ENCODE results near the gene USP9X. TPM values are rescaled to one million over a fixed set of nuclear protein-coding genes. Genes with fewer than 3 reads are reported as not detected.
A peak's percentile ranks its signal among the peaks of the same experiment; 100 is the strongest.
"Not testable (repeated sequence)": the region's sequence is repeated elsewhere in the genome, so short reads cannot be mapped to it uniquely, and the experiment has no call there.

USP9X gene
- polyA plus RNA-seq, 2 donors, result 8.6 to 13.7 TPM

DNA sequence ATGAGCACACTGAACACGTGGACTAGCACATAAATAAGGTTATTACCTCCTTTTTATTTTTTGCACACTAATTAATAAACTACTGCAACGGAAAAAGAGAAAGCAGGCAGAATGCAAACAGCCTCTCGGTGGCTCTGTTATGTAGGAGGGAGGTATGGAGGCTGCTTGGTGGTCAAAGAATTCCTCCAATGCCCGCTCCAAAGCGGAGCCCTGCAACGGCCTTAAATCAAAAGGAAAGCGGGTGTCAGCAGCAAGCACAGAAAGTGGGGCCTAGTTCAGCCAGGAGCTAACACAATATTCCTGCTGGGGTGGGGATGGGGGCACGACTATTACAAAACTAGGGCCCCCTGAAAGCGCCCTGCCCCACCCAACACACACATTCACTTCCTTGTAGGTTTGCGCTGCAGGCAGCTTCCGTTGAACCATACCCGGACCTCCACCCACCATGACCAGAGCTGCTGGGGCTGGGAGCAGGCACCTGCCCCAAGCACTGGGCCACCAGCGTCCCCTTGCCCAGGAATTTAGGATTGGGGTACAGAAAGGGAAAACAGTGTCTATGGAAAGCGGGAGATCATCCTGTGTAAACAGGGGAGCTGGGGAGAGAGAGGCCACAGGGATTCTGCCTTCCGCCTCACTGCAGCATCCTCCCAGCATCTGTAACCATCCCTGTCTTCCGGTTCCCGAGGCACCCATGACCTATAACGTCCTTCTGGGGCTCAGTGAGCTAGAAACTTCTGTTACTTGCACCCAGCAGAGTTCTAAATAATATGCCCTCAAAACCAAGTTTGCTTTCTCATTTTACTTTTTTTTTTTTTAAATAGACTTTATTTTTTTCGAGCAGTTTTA, 191.6 kb downstream of the USP9X start:
- Histone ChIP-seq H3K27ac (ENCODE audit: low read depth in 2 of 2, low read length in 1 of 2) (peak overlapping the region in 1 of 2 donors; percentile 63), H3K4me3 (ENCODE audit: low read depth in 1 of 2, low read length in 2 of 2) (peak overlapping the region; percentile 47 to 67), H3K9me3 (ENCODE audit: control insufficient read depth in 2 of 2, insufficient read depth in 1 of 2, low read depth in 1 of 2, low read length in 1 of 2) (no peaks in the 10 kb centered on the region), H3K36me3 (ENCODE audit: control insufficient read depth in 2 of 2, insufficient read depth in 2 of 2, low read length in 1 of 2) (no peaks in the 10 kb centered on the region), H3K27me3 (ENCODE audit: control insufficient read depth in 1 of 2, insufficient read depth in 2 of 2, low read length in 2 of 2) (no peaks in the 10 kb centered on the region), H3K4me1 (ENCODE audit: control insufficient read depth in 2 of 2, insufficient read depth in 2 of 2, low read length in 1 of 2) (no peaks in the 10 kb centered on the region)
- 35 to 36% methylated on average over 19 of the region's 19 CpGs for WGBS, 2 donors

DNA sequence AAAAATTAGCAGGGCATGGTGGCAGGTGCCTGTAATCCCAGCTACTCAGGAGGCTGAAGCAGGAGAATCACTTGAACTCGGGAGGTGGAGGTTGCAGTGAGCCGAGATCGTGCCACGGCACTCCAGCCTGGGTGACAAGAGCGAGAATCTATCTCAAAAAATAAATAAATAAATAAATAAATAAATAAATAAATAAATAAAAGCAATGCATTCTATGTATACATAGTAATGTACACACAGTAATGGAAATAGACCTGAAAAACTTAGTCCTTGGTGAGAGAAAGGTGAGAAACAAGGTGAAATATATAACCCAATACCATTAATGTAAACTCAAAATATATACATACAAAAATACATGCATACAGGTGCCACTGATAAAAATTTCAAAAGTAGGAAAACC, 197.1 kb downstream of the USP9X start:
- 94 to 100% methylated on average over 5 of the region's 5 CpGs for WGBS, 2 donors
- H3K9me3 ChIP-seq (ENCODE audit: control insufficient read depth in 2 of 2, insufficient read depth in 1 of 2, low read depth in 1 of 2, low read length in 1 of 2); H3K36me3 ChIP-seq (ENCODE audit: control insufficient read depth in 2 of 2, insufficient read depth in 2 of 2, low read length in 1 of 2); H3K27ac ChIP-seq (ENCODE audit: low read depth in 2 of 2, low read length in 1 of 2); H3K4me1 ChIP-seq (ENCODE audit: control insufficient read depth in 2 of 2, insufficient read depth in 2 of 2, low read length in 1 of 2); H3K27me3 ChIP-seq (ENCODE audit: control insufficient read depth in 1 of 2, insufficient read depth in 2 of 2, low read length in 2 of 2); H3K4me3 ChIP-seq (ENCODE audit: low read depth in 1 of 2, low read length in 2 of 2): not testable (repeated sequence)

DNA sequence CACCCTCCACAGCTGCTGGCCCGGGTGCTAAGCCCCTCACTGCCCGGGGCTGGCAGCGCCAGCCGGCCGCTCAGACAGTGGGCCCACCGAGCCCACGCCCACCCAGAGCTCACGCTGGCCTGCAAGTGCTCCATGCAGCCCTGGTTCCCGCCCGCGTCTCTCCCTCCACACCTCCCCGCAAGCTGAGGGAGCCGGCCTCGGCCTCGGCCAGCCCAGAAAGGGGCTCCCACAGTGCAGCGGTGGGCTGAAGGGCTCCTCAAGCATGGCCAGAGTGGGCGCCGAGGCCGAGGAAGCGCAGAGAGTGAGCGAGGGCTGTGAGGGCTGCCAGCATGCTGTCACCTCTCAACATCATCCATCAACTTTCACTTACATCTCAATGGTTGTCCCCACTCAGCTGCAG, 200.7 kb downstream of the USP9X start:
- not testable (repeated sequence) for H3K4me1 ChIP-seq (ENCODE audit: control insufficient read depth in 2 of 2, insufficient read depth in 2 of 2, low read length in 1 of 2); H3K4me3 ChIP-seq (ENCODE audit: low read depth in 1 of 2, low read length in 2 of 2); H3K36me3 ChIP-seq (ENCODE audit: control insufficient read depth in 2 of 2, insufficient read depth in 2 of 2, low read length in 1 of 2); H3K9me3 ChIP-seq (ENCODE audit: control insufficient read depth in 2 of 2, insufficient read depth in 1 of 2, low read depth in 1 of 2, low read length in 1 of 2); H3K27ac ChIP-seq (ENCODE audit: low read depth in 2 of 2, low read length in 1 of 2); H3K27me3 ChIP-seq (ENCODE audit: control insufficient read depth in 1 of 2, insufficient read depth in 2 of 2, low read length in 2 of 2)
- 95 to 97% methylated on average over 19 to 21 of the region's 21 CpGs for WGBS, 2 donors

Other genes with a start within 250 kb of the USP9X start
- 100 to 1,000 TPM in 1 of 2 donors, 10 to 100 TPM in 1; 63.5 to 111 TPM for gene DDX3X, start 248.7 kb downstream of the USP9X start, polyA plus RNA-seq